ENCODE results near the gene EIF1B. TPM values are rescaled to one million over a fixed set of nuclear protein-coding genes. Genes with fewer than 3 reads are reported as not detected.

Gene EIF1B
- polyA plus RNA-seq, 1 donor (not counting 4 experiments of a cell fraction or from before 2014, with no cell fraction given), result 23.5 TPM

DNA sequence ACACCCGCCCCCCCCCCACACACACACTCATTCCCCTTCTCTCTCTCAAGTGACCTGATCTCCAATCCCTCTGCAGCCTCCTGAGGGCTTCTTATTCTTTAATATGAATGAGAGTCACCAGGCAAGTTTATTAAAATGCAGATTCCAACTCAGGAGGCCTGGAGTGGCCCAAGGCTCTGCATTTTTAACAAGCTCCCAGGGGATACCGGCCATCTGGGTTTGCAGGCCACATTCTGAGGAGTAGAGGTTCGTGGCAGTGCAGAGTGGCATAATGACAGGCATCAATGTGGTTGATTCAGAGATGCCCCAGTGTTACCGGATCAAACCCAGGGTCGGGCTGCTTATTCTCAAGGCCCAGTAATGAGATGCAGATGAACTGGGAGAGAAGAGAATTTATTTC, 18.9 kb downstream of the EIF1B start:
- FAIRE-seq (no peak), DNase-seq (ENCODE audit: low read depth, low spot score) (no peak)
- no peak overlapping the region for H2AFZ ChIP-seq (ENCODE audit: control insufficient read depth, low read length)
- dilution Hi-C loops (cut with MboI; ENCODE audit: extremely low pct_ligation_motif_present, low sequenced_read_pairs), result no loop called here
- H3K79me2 ChIP-seq (ENCODE audit: control insufficient read depth, insufficient read depth, low read length), result no peaks in the 10 kb centered on the region
- no peaks in the 10 kb centered on the region for H3K4me1 ChIP-seq (ENCODE audit: control insufficient read depth, extremely low read depth, insufficient read depth, low read length)
- H3K9me1 ChIP-seq (ENCODE audit: control insufficient read depth, extremely low read depth, insufficient read depth, low read length), result no peaks in the 10 kb centered on the region
- H3K4me2 ChIP-seq (ENCODE audit: control insufficient read depth, extremely low read depth, insufficient read depth, low read depth, low read length), result no peak overlapping the region
- TF ChIP-seq, protein P1, sequence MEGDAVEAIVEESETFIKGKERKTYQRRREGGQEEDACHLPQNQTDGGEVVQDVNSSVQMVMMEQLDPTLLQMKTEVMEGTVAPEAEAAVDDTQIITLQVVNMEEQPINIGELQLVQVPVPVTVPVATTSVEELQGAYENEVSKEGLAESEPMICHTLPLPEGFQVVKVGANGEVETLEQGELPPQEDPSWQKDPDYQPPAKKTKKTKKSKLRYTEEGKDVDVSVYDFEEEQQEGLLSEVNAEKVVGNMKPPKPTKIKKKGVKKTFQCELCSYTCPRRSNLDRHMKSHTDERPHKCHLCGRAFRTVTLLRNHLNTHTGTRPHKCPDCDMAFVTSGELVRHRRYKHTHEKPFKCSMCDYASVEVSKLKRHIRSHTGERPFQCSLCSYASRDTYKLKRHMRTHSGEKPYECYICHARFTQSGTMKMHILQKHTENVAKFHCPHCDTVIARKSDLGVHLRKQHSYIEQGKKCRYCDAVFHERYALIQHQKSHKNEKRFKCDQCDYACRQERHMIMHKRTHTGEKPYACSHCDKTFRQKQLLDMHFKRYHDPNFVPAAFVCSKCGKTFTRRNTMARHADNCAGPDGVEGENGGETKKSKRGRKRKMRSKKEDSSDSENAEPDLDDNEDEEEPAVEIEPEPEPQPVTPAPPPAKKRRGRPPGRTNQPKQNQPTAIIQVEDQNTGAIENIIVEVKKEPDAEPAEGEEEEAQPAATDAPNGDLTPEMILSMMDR (optimal IDR thresholded peaks at IDR 0.05 in 1 of 3, IDR thresholded peaks at IDR 0.05 in 1 of 3, conservative IDR thresholded peaks at IDR 0.05 in 1 of 3; ENCODE audit: extremely low read depth in 1 of 3, insufficient read depth in 2 of 3, low read length in 3 of 3), result no peak
- no peak for TF ChIP-seq EZH2 (IDR thresholded peaks at IDR 0.05; ENCODE audit: low read length)
- H3K9ac ChIP-seq (ENCODE audit: control insufficient read depth, extremely low read depth, insufficient read depth, low read length), result no peak overlapping the region
- no peaks in the 10 kb centered on the region for H4K20me1 ChIP-seq (ENCODE audit: control insufficient read depth, extremely low read depth, insufficient read depth, low read length)
- H3K27me3 ChIP-seq (ENCODE audit: control insufficient read depth, extremely low read depth, insufficient read depth, low read length), result no peaks in the 10 kb centered on the region
- H3K4me3 ChIP-seq (ENCODE audit: control insufficient read depth in 2 of 3, extremely low read depth in 1 of 3, insufficient read depth in 2 of 3, low read depth in 1 of 3, low read length in 3 of 3), result no peak overlapping the region
- no peak overlapping the region for H3K27ac ChIP-seq (ENCODE audit: control insufficient read depth, insufficient read depth, low read length)
- no peaks in the 10 kb centered on the region for H3K9me3 ChIP-seq (ENCODE audit: control insufficient read depth, low read depth, low read length)
- no peaks in the 10 kb centered on the region for H3K36me3 ChIP-seq (ENCODE audit: control insufficient read depth in 2 of 2, extremely low read depth in 1 of 2, insufficient read depth in 2 of 2, low read length in 2 of 2)

DNA sequence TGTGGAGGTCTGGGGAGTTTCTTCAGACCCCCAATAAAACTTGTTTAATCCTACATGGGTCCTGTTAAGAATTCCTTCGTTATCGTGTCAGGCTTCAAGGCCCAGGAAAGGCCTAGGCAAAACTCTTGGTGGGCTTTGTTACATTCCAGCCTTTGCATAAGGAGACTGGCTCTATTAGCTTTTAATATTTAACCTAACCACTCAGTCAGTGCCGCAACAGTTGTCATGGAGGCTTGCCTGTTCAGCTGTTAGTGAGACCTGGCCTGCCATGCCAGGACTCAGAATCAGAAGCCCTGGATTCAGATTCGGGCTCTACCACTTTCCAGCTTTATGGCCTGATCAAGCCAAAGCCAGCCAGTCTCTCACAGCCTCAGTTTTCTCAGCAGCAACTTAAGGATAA, 19.6 kb downstream of the EIF1B start:
- Histone ChIP-seq H3K9me3 (ENCODE audit: control insufficient read depth, low read depth, low read length) (no peaks in the 10 kb centered on the region), H3K27ac (ENCODE audit: control insufficient read depth, insufficient read depth, low read length) (no peak overlapping the region)
- FAIRE-seq, result no peak

More for the DNA sequence above, 19.6 kb downstream of the EIF1B start:
- Histone ChIP-seq H3K4me2 (ENCODE audit: control insufficient read depth, extremely low read depth, insufficient read depth, low read depth, low read length) (no peak overlapping the region), H3K9me1 (ENCODE audit: control insufficient read depth, extremely low read depth, insufficient read depth, low read length) (no peaks in the 10 kb centered on the region), H3K9ac (ENCODE audit: control insufficient read depth, extremely low read depth, insufficient read depth, low read length) (no peak overlapping the region), H3K36me3 (ENCODE audit: control insufficient read depth in 2 of 2, extremely low read depth in 1 of 2, insufficient read depth in 2 of 2, low read length in 2 of 2) (no peaks in the 10 kb centered on the region), H3K4me3 (ENCODE audit: control insufficient read depth in 2 of 3, extremely low read depth in 1 of 3, insufficient read depth in 2 of 3, low read depth in 1 of 3, low read length in 3 of 3) (no peak overlapping the region), H3K27me3 (ENCODE audit: control insufficient read depth, extremely low read depth, insufficient read depth, low read length) (no peaks in the 10 kb centered on the region), H3K4me1 (ENCODE audit: control insufficient read depth, extremely low read depth, insufficient read depth, low read length) (peaks cover 4% of the 10 kb centered on the region), H4K20me1 (ENCODE audit: control insufficient read depth, extremely low read depth, insufficient read depth, low read length) (no peaks in the 10 kb centered on the region), H3K79me2 (ENCODE audit: control insufficient read depth, insufficient read depth, low read length) (no peaks in the 10 kb centered on the region), H2AFZ (ENCODE audit: control insufficient read depth, low read length) (no peak overlapping the region)
- DNase-seq (ENCODE audit: low read depth, low spot score), result no peak
- TF ChIP-seq, protein P1 (optimal IDR thresholded peaks at IDR 0.05 in 1 of 3, IDR thresholded peaks at IDR 0.05 in 1 of 3, conservative IDR thresholded peaks at IDR 0.05 in 1 of 3; ENCODE audit: extremely low read depth in 1 of 3, insufficient read depth in 2 of 3, low read length in 3 of 3), result no peak
- no peak for TF ChIP-seq EZH2 (IDR thresholded peaks at IDR 0.05; ENCODE audit: low read length)
- dilution Hi-C loops (cut with MboI; ENCODE audit: extremely low pct_ligation_motif_present, low sequenced_read_pairs), result no loop called here
